Endothelial cell of umbilical vein (primary cell): ENCODE data around the gene HAUS7. TPM values are rescaled to one million over a fixed set of nuclear protein-coding genes. Genes with fewer than 3 reads are reported as not detected.

Experiments used
- BruUV-seq: library from RNA; stranded (reverse); fragments of 400-500 nt; replicated peaks from 2 replicates; lab custom pipeline; 2021; lab: Mats Ljungman, UMichigan
- CTCF ChIA-PET: fragments of 300-600, 350-600 bp; sonication (Branson Sonifier 250); formaldehyde crosslinking; loops from one replicate; lab custom pipeline; 2021; ENCODE audit warnings: antibody characterized with exemption, inconsistent platforms; lab: Charles Lee
- POLR2A ChIA-PET: fragments of 300-600, 350-600 bp; sonication (Branson Sonifier 250); formaldehyde crosslinking; loops from one replicate; lab custom pipeline; 2021; ENCODE audit warnings: antibody characterized with exemption, inconsistent platforms; lab: Charles Lee
- DNase-seq: peaks from one replicate; pipeline ENCODE4 v3.0.0-alpha.2; 2011; ENCODE audit warnings: low read depth, low spot score
- FAIRE-seq: peaks from 2 replicates; lab custom pipeline; 2011; peaks lifted over from hg19 to GRCh38; lab: Jason Lieb, UNC
- H2AFZ ChIP-seq: 2 replicates; pipeline ENCODE4 v1.6.0; 2012; ENCODE audit warnings: low read depth, low read length, control low read depth, inconsistent platforms
- H3K27ac ChIP-seq: 2 replicates; pipeline ENCODE4 v1.5.1; 2011; ENCODE audit warnings: low read depth, mild to moderate bottlenecking, control low read depth, low read length, moderate library complexity; ENCODE audit not compliant: insufficient read depth
- H3K27me3 ChIP-seq, 2 experiments: 2 replicates each; pipeline versions ENCODE4 v1.6.0 to v1.6.1; 2011; ENCODE audit warnings: low read length in 2 of 2, mixed read lengths in 1 of 2; ENCODE audit not compliant: control insufficient read depth in 2 of 2, insufficient read depth in 2 of 2
- H3K36me3 ChIP-seq, 2 experiments: 2 replicates in 1 of 2; 3 replicates in 1 of 2; pipeline ENCODE4 v1.5.1; 2011; ENCODE audit warnings: low read length in 2 of 2, mild to moderate bottlenecking in 1 of 2, moderate library complexity in 1 of 2; ENCODE audit not compliant: control insufficient read depth in 2 of 2, insufficient read depth in 2 of 2; ENCODE audit errors: extremely low read depth in 1 of 2
- H3K4me1 ChIP-seq: 3 replicates; pipeline ENCODE4 v1.5.1; 2011; ENCODE audit warnings: mild to moderate bottlenecking, low read length; ENCODE audit not compliant: control insufficient read depth, insufficient read depth; ENCODE audit errors: extremely low read depth
- H3K4me2 ChIP-seq: 2 replicates; pipeline ENCODE4 v1.6.1; 2011; ENCODE audit warnings: low read length, control low read depth, mixed read lengths; ENCODE audit not compliant: insufficient read depth
- H3K4me3 ChIP-seq, 3 experiments: fragments of 200-600 bp in 1 of 3; sonication (generic), shearing (Covaris generic) in 1 of 3; replicated peaks in 1 of 3; 2 replicates each; pipeline ENCODE4 v1.5.1; 2011 to 2016; ENCODE audit warnings: control low read depth in 3 of 3, low read length in 3 of 3, mild to moderate bottlenecking in 2 of 3, inconsistent platforms in 1 of 3, low read depth in 1 of 3, moderate library complexity in 1 of 3; ENCODE audit not compliant: insufficient read depth in 1 of 3
- H3K79me2 ChIP-seq: 2 replicates; pipeline ENCODE4 v1.6.0; 2012; ENCODE audit warnings: low read length, inconsistent platforms; ENCODE audit not compliant: control insufficient read depth, insufficient read depth
- H3K9ac ChIP-seq: replicated peaks from 2 replicates; pipeline ENCODE3; 2011; ENCODE audit warnings: low read length, control low read depth; ENCODE audit not compliant: insufficient read depth; ENCODE audit errors: extremely low read depth
- H3K9me1 ChIP-seq: replicated peaks from 3 replicates; pipeline ENCODE4 v1.6.0; 2011; ENCODE audit warnings: mild to moderate bottlenecking, low read length; ENCODE audit not compliant: control insufficient read depth, insufficient read depth; ENCODE audit errors: extremely low read depth
- H3K9me3 ChIP-seq: replicated peaks from 2 replicates; pipeline ENCODE4 v1.5.1; 2012; ENCODE audit warnings: low read length, inconsistent platforms; ENCODE audit not compliant: control insufficient read depth, insufficient read depth
- H4K20me1 ChIP-seq: replicated peaks from 2 replicates; pipeline ENCODE3; 2011; ENCODE audit warnings: mild to moderate bottlenecking, low read length; ENCODE audit not compliant: control insufficient read depth, insufficient read depth; ENCODE audit errors: extremely low read depth
- CTCF ChIP-seq, 2 donors: IDR thresholded peaks; 1 replicate in 1 of 2; 2 replicates in 1 of 2; pipeline ENCODE4 v1.5.1; 2011; ENCODE audit warnings: low read length in 2 of 2, mild to moderate bottlenecking in 2 of 2, moderate library complexity in 2 of 2, control low read depth in 1 of 2, inconsistent platforms in 1 of 2, low read depth in 1 of 2; ENCODE audit not compliant: insufficient read depth in 1 of 2; ENCODE audit errors: extremely low read depth in 1 of 2
- EZH2 ChIP-seq: IDR thresholded peaks from 2 replicates; pipeline ENCODE4 v1.6.1; 2012; ENCODE audit warnings: borderline replicate concordance, low read depth, mild to moderate bottlenecking, moderate library complexity, low read length, inconsistent platforms; ENCODE audit not compliant: severe bottlenecking
- GATA2 ChIP-seq: IDR thresholded peaks from 2 replicates; pipeline ENCODE4 v1.7.0; 2011; ENCODE audit warnings: low read depth, mild to moderate bottlenecking, moderate library complexity, mixed read lengths, low read length; ENCODE audit not compliant: insufficient read length, insufficient read depth
- JUN ChIP-seq: IDR thresholded peaks from 2 replicates; pipeline ENCODE4 v1.6.1; 2011; ENCODE audit warnings: borderline replicate concordance, low read depth; ENCODE audit not compliant: insufficient read length, insufficient read depth
- MAX ChIP-seq: IDR thresholded peaks from 2 replicates; pipeline ENCODE4 v1.6.1; 2011; ENCODE audit not compliant: insufficient read depth, insufficient read length
- MYC ChIP-seq: IDR thresholded peaks from one replicate; pipeline ENCODE4 v1.6.1; 2011; ENCODE audit warnings: mild to moderate bottlenecking, low read depth, low read length
- POLR2A ChIP-seq: IDR thresholded peaks from 2 replicates; pipeline ENCODE4 v1.6.1; 2012; ENCODE audit warnings: low read depth, mild to moderate bottlenecking, control low read depth, low read length
- dilution Hi-C: fragments of 300-500 bp; cut with MboI; formaldehyde crosslinking; loops from one replicate; pipeline ENCODE4 v1.15.0; 2019; ENCODE audit warnings: low sequenced_read_pairs; ENCODE audit not compliant: extremely low pct_ligation_motif_present
- intact Hi-C: fragments of 100-400 bp; cut with micrococcal nuclease; formaldehyde crosslinking; loops from one replicate; pipeline ENCODE4 v1.10.0; 2022
- polyA plus RNA-seq, 4 experiments: library from polyadenylated mRNA; depleted of rRNA in 3 of 4; stranded (reverse) in 3 of 4; unstranded in 1 of 4; fragments of >200 nt; gene quantifications; 2 replicates each; pipeline versions ENCODE4 v1.2.1 to v1.2.3, GENCODE V29; 2011 to 2012; ENCODE audit warnings: missing spikeins in 1 of 4
- total RNA-seq: library from RNA; stranded (reverse); gene quantifications from 2 replicates; pipeline ENCODE4 v1.2.3, GENCODE V29; 2021

HAUS7 gene
- total and polyA plus RNA-seq, 2 donors (not counting 3 experiments of a cell fraction or from before 2014, with no cell fraction given), result 31.0 to 46.4 TPM

GRCh38 chrX:153495903-153496589 lies 25.7 kb upstream of the HAUS7 start:
- Histone ChIP-seq H3K27me3 (no peaks in the 10 kb centered on the region), H3K36me3 (peaks cover 0 to 8% of the 10 kb centered on the region in 2 experiments), H3K4me3 (peak overlapping the region; percentile 10 to 78 (median 65)), H3K9me3 (no peaks in the 10 kb centered on the region), H3K9ac (peak overlapping the region; percentile 30), H3K4me2 (peak overlapping the region; percentile 69), H3K79me2 (peaks cover 15% of the 10 kb centered on the region), H4K20me1 (no peaks in the 10 kb centered on the region), H3K9me1 (no peaks in the 10 kb centered on the region), H2AFZ (no peak overlapping the region), H3K4me1 (peaks cover 32% of the 10 kb centered on the region), H3K27ac (peak overlapping the region; percentile 37)
- DNase-seq (no peak), FAIRE-seq (peak; percentile 44)
- TF ChIP-seq CTCF (IDR thresholded peaks at IDR 0.05; ENCODE audit: extremely low read depth in 1 of 2, insufficient read depth in 1 of 2, low read depth in 1 of 2, low read length in 2 of 2), result peak in 1 of 2 donors; percentile 8
- TF ChIP-seq JUN, result no peak
- intact Hi-C loops (loop anchor here (1.0 kb wide), 1 partner anchor 25 kb away; no protein-coding TSS in a partner anchor), dilution Hi-C loops (no loop called here)
- ChIA-PET POLR2A (interaction anchor here (3.0 kb wide), 1 partner anchor 25 kb away, joined by 9 read pairs; the partner anchor contains the start of gene HAUS7), CTCF (interaction anchor here (1.0 to 9.4 kb wide), 6 partner anchors 11 to 463 kb away, joined by 3 to 189 read pairs (median 6); partner anchors contain the start of gene HAUS7)
- BruUV-seq, result no TSS peak

GRCh38 chrX:153495362-153495751 lies 25.0 kb upstream of the HAUS7 start:
- no TSS peak for BruUV-seq
- H2AFZ ChIP-seq, result peak overlapping the region; percentile 49
- dilution Hi-C loops, result no loop called here

More at GRCh38 chrX:153495362-153495751, 25.0 kb upstream of the HAUS7 start:
- CTCF ChIA-PET, result interaction anchor here (1.0 to 9.4 kb wide), 6 partner anchors 12 to 554 kb away, joined by 3 to 189 read pairs (median 10); partner anchors contain the start of gene HAUS7
- peaks cover 15% of the 10 kb centered on the region for H3K79me2 ChIP-seq
- DNase-seq, result no peak
- intact Hi-C loops, result loop anchor here (1.0 kb wide), 1 partner anchor 24 kb away; no protein-coding TSS in a partner anchor
- peak overlapping the region; percentile 30 for H3K9ac ChIP-seq
- H3K9me3 ChIP-seq, result no peaks in the 10 kb centered on the region
- no peaks in the 10 kb centered on the region for H3K27me3 ChIP-seq
- H3K4me3 ChIP-seq, result peak overlapping the region; percentile 10 to 78 (median 65)
- peak overlapping the region; percentile 69 for H3K4me2 ChIP-seq
- H4K20me1 ChIP-seq, result no peaks in the 10 kb centered on the region
- no peak for TF ChIP-seq CTCF (IDR thresholded peaks at IDR 0.05; ENCODE audit: extremely low read depth in 1 of 2, insufficient read depth in 1 of 2, low read depth in 1 of 2, low read length in 2 of 2)
- TF ChIP-seq POLR2A, result no peak
- no peak for TF ChIP-seq GATA2
- no peak for TF ChIP-seq MAX
- TF ChIP-seq MYC, result no peak
- no peak for TF ChIP-seq EZH2
- no peaks in the 10 kb centered on the region for H3K9me1 ChIP-seq
- H3K36me3 ChIP-seq, result peaks cover 0 to 8% of the 10 kb centered on the region in 2 experiments
- peak overlapping the region; percentile 37 for H3K27ac ChIP-seq
- FAIRE-seq, result no peak
- H3K4me1 ChIP-seq, result peaks cover 34% of the 10 kb centered on the region
- POLR2A ChIA-PET, result interaction anchor here (1.1 to 3.0 kb wide), 3 partner anchors 19 to 24 kb away, joined by 6 to 9 read pairs (median 7); partner anchors contain the start of gene HAUS7
